Measurements from ENCODE around the gene LTBP4.

- TF ChIP-seq CTCF (IDR thresholded peaks at IDR 0.05) (no peak), EZH2phosphoT487 (IDR thresholded peaks at IDR 0.05) (no peak), EZH2 (IDR thresholded peaks at IDR 0.05) (no peak)
Observed at GRCh38 chr19:40650749-40651305, 49.7 kb downstream of the LTBP4 start.
